HG02884 (cell line): ENCODE results near the gene MIEF1.

Experiments
- ATAC-seq: cut with Tn5 transposase; IDR thresholded peaks from one replicate; pipeline ENCODE4 v1.9.1; 2021; ENCODE audit warnings: mild to moderate bottlenecking, moderate library complexity; ENCODE audit not compliant: unreplicated experiment

The MIEF1 gene

DNA sequence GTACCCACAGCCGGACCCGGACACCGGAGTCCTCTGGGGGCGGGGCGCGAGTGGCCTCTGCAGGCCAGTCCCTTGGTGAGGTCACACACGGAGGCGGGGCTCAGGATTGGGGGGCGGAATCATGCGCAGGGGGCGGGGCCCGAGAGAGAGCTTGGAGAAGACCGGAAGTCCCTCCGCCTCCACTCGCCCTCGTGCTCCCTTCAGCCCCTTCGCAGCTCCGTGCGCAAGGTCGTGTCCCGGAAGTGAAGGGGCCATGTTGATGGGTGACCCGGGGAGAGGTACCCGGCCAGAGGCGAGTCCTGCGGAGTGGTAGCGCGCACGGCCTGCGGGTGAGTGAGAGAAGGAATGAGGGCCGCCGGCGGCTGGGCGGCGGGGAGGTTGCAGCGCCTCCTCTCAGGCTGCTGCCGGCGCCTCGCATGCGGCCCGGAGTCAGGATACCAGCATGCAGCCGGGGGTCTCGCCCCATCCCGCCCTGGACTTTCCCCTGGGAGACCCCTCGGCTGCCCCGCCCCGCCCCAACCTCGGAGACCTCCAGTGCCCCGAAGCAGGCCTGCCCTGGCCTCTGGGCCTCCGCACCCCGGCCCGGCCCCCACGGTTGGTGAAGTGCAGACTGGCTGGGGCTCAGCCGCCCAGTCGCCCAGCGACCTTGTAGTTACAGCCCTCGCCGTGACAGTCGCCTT lies at the start of gene MIEF1:
MIEF1 (plus strand) TSS at position 182 of the 680 bp plus-strand sequence. CDS start 9,005 bp downstream, outside the sequence.
- peak; percentile 85 for ATAC-seq

DNA sequence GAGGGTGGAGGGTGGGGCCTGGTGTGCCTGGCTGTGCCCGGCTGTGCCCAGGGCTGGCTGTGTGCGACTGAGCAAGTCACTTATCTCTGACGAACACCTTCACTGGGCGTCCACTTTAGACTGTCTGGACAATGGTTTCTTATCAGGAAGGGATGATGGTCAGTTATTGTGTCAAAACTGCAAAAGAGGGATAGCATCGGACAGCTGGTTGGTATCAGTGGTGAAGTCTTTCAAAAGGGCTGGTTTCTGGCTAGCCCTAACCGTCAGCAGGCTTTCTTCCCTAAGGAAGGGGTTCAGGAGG lies 49.4 kb upstream of the MIEF1 start:
- no peak for ATAC-seq

DNA sequence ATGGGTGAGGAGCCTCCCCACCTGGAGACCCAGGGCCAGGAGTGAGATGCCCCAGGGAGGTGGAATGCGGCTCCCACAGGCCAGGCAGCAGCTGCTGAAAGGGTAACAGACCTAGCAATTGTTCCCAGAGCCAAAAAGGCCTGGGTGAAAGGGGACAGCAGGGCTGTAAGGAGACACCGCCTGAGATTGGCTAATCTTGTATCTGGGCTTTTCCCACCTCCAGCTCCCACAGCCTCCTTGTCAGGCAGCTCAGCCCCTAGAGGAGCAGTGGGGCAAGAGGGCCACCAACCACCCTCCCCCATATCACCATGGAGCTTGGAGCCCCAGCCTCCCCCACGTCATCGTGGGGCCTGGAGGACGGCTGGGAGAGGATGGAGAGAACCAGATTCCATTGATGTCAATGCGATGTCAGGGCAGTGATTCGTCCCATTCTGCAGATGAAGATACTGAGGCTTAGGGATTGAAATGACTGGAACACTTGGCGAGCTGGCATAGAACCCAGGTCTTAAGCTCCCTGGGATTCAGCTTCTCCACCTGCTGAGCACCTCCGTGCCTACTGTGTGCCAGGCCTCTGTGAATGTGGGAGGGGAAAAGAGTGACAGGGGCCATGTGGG lies 48.2 kb upstream of the MIEF1 start:
- ATAC-seq = no peak

DNA sequence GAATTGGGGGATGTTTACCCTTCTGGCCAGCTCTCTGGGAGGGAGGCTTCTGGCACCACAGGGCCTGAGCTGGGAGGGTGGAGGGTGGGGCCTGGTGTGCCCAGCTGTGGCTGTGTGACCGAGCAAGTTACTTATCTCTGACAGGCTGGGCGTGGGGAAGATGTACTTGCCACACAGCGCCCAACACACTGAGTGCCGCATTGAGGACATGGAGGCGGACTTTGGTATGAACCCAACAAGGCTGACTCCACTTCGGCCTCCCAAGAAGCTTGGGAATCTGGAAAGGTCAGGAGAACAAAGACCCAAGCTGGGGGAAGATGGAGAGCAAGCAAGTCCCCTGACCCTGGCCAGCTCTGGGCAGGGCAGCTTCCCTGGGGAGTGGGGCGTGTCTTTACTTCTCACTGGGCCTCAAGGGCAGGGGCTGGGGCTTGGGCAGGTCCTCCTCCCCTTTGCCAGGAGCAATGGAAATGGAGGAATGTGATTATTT lies 47.7 kb upstream of the MIEF1 start:
- ATAC-seq = no peak

- ATAC-seq = no peak
Measured at GRCh38 chr22:39456522-39457197, 45.4 kb upstream of the MIEF1 start, which contains the start of gene MGAT3. TSS of gene MGAT3 (plus strand) at chr22:39457012. CDS start at chr22:39487348, 30,336 bp downstream.

GRCh38 chr22:39457198-39457555 lies 44.9 kb upstream of the MIEF1 start:
- ATAC-seq = no peak

DNA sequence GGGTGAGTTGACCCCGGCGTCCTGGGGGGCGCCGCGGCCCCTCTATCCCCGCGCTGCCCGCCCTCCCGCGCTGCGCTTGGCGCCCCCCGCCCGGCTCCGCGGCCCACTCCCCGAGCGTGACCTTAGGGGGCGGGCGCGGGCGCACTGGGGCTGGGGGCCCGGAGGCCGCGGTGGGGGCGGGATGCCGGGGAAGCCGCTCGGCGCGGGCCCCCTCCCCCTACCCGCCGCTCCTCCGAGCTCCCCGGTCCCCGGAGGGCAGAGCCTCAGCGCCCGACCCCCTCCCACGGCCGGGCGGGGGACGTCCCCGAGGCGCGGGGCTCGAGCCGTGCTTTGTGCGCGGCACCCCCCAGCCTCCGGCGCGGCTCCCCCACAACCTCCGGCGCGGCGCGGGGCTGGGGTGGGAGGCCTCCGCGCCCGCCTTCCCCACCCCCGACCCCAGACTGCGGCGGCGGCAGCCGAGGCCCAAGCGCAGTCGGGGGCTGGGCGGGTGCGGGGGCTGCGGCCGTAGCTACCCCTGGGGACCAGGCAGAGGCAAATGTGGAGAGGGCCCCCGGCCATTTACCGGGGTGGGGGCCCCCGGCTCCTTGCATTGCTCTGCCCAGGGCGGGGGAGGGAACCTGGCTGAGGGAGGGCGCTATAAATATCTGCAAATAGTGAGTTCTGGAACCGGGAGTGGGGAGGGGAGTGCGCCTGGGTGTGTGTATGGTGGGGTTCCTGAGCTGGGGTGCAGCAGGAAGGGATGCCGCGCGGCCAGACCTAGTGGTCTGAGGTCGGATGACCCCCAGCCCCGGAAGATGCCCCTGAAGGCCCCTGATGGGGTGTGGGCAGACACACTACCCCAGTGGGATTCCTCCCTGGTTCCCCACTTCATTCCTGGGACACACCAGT lies 44.3 kb upstream of the MIEF1 start:
- ATAC-seq = no peak

GRCh38 chr22:39458444-39459083 lies 43.5 kb upstream of the MIEF1 start:
- no peak for ATAC-seq

- ATAC-seq = no peak
Measured at GRCh38 chr22:39459681-39460080, 42.4 kb upstream of the MIEF1 start.

DNA sequence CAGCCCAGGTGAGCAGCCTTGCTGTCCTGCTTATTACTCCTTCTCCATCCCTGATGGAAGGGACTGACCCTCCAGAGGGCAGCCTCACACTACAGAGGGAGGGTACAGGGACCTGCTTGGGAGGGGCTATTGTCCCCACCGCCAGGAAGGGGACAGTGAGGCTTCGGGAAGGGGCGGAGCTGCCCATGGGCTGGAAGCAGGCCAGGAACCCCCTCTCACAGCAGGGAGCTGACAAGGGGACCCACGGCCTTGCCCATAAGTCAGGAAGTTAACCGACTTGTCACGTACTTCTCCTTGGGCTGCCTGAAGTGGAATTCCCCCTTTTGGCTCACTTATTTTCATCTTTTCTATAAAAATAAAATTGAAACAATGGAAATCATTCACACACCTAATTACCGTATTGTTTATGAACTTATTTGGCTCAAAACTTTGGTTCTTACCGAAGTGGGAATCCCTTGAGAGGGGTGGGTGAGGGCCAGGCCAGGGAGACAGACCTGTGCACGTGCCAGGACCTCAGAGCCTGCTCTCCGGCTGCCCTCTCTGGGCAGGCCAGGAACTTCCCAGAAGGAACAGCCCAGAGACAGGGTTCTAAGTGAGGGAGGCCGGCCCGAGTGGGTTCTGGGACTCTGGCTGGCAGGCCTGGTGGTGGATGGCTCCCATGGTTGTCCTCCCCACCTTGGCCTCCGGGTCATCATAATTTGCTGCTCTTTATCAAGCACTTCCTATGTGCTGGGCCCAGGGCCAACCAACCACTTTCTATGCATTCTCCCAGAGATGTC lies 39.5 kb upstream of the MIEF1 start:
- no peak for ATAC-seq

GRCh38 chr22:39463277-39463676 lies 38.8 kb upstream of the MIEF1 start:
- no peak for ATAC-seq

DNA sequence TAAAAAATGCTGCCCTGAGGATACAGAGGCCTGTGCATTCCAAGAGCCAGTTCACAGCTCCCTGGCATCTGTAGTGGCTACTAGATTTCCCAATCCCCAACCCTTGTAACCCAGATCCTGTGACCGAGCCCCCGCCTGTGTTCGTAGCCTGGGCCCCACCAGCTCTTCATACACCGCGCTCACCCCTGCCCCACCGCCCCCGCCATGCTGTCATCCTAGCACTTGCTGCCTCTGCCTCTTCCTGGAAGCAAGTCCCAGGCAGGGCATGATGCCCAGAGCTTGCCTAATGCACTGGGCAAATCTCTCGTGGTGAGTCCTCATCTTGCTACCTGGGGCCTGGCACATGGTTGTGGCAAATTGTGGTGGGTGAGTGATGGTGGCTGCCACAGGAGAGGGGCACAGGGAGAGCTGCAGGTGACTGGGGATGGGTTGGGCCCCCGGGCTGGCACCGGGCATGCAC lies 38.1 kb upstream of the MIEF1 start:
- ATAC-seq = no peak

- ATAC-seq = no peak
Measured at GRCh38 chr22:39466228-39467006, 35.7 kb upstream of the MIEF1 start.

- no peak for ATAC-seq
Measured at GRCh38 chr22:39467390-39467895, 34.6 kb upstream of the MIEF1 start.

DNA sequence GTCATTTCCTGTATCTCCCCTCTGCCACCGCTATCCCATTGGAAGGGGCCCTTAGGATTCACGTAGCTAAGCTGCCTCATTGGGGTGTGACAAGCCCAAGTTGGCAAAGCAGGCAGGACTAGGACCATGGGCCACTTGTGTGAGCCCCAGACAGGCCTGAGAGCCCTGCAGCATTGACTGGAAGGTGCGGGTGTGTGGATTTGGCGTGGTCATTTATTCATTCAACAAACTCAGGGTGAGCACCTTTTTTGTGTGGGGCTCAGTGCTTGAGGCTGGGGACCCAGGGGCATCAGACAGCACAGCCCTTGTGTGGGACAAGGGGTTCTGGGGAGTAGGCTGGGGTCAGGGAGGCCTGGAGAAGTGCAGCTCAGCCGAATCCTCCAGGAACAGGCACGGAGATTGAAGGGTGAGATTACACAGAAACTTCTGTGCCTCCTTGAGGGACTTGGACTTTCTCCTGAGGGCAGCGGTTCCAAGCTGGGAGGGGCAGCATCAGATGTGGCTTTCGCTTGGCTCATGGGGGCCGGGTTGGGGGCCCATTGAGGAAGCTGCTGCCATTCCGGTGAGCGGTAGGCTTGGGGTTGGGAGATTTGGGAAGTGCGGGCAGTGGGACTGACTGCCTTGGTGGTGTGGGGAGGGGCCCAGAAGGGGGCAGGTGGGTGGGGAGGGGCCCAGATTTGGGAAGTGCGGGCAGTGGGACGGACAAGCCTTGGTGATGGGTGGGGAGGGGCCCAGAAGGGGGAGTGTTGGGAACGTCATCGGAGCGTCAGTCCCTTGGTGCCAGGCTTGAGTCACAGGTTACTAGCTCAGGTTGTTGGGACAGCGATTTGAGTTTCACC lies 33.4 kb upstream of the MIEF1 start:
- no peak for ATAC-seq

- ATAC-seq = no peak
Measured at GRCh38 chr22:39469326-39469680, 32.8 kb upstream of the MIEF1 start.

GRCh38 chr22:39469681-39470450 lies 32.2 kb upstream of the MIEF1 start:
- no peak for ATAC-seq
